Type B pancreatic cell (in vitro differentiated cells): ENCODE data around the gene GALNT10. TPM values are rescaled to one million over a fixed set of nuclear protein-coding genes. Genes with fewer than 3 reads are reported as not detected.
A peak's percentile ranks its signal among the peaks of the same experiment; 100 is the strongest.

Experiments
- DNase-seq: peaks from one replicate; pipeline ENCODE4 v3.0.0; 2021; ENCODE audit warnings: mixed read lengths; ENCODE audit not compliant: unreplicated experiment; ENCODE audit errors: extremely low spot score
- H3K27ac Mint-ChIP-seq: 2 replicates; pipeline ENCODE4 v1.8.0; 2021; ENCODE audit warnings: mild to moderate bottlenecking, mixed read lengths
- H3K27me3 Mint-ChIP-seq: 2 replicates; pipeline ENCODE4 v1.8.0; 2021; ENCODE audit warnings: mixed read lengths
- H3K36me3 Mint-ChIP-seq: 2 replicates; pipeline ENCODE4 v1.8.0; 2021; ENCODE audit warnings: mixed read lengths
- H3K4me1 Mint-ChIP-seq: one replicate; pipeline ENCODE4 v1.8.0; 2021; ENCODE audit warnings: mixed read lengths; ENCODE audit not compliant: unreplicated experiment
- H3K4me3 Mint-ChIP-seq: 2 replicates; pipeline ENCODE4 v1.8.0; 2021; ENCODE audit warnings: mild to moderate bottlenecking, mixed read lengths
- H3K9me3 Mint-ChIP-seq: 2 replicates; pipeline ENCODE4 v1.8.0; 2021; ENCODE audit warnings: mixed read lengths
- CTCF ChIP-seq: fragments of 200-600 bp; sonication (generic); conservative IDR thresholded peaks from 2 replicates; pipeline ENCODE4 v1.5.0; 2021; ENCODE audit warnings: antibody characterized with exemption, mild to moderate bottlenecking
- total RNA-seq: library from RNA; stranded (reverse); gene quantifications from 2 replicates; pipeline ENCODE4 v1.2.1, GENCODE V29; 2021; ENCODE audit warnings: low replicate concordance

The GALNT10 gene
- total RNA-seq, 1 donor from 2014 or later: 23.0 TPM

GRCh38 chr5:154375329-154376008, 184.9 kb downstream of the GALNT10 start:
- Mint-ChIP-seq H3K4me3 (no peak overlapping the region), H3K27ac (no peak overlapping the region), H3K9me3 (no peaks in the 10 kb centered on the region), H3K36me3 (peaks cover under 1% of the 10 kb centered on the region), H3K4me1 (peaks cover 22% of the 10 kb centered on the region), H3K27me3 (peaks cover 27% of the 10 kb centered on the region)
- TF ChIP-seq CTCF: no peak
- no peak for DNase-seq

DNA sequence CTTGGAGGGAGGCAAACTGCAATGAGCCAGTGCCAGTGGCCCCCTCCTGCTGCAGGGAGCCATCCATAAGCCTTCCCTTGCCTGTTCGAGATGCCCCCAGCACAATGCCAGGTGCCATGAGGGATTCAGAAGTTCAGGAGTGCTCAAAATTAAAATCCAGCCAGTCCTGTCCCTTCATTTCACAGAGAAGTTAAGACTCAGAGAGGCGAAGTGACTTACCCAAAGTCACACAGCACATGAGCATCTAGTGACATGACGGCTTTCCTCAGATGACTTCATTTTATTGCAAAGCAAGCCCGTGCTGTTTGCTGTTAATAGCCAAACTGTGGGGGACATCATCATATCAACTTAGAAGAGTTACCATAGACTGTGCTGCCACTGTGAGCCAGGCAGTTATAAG, 185.9 kb downstream of the GALNT10 start:
- Mint-ChIP-seq H3K4me1 (peaks cover 21% of the 10 kb centered on the region), H3K27me3 (peaks cover 25% of the 10 kb centered on the region), H3K9me3 (peaks cover 3% of the 10 kb centered on the region), H3K36me3 (peaks cover 8% of the 10 kb centered on the region), H3K27ac (no peak overlapping the region), H3K4me3 (no peak overlapping the region)
- TF ChIP-seq CTCF: no peak
- DNase-seq: no peak

DNA sequence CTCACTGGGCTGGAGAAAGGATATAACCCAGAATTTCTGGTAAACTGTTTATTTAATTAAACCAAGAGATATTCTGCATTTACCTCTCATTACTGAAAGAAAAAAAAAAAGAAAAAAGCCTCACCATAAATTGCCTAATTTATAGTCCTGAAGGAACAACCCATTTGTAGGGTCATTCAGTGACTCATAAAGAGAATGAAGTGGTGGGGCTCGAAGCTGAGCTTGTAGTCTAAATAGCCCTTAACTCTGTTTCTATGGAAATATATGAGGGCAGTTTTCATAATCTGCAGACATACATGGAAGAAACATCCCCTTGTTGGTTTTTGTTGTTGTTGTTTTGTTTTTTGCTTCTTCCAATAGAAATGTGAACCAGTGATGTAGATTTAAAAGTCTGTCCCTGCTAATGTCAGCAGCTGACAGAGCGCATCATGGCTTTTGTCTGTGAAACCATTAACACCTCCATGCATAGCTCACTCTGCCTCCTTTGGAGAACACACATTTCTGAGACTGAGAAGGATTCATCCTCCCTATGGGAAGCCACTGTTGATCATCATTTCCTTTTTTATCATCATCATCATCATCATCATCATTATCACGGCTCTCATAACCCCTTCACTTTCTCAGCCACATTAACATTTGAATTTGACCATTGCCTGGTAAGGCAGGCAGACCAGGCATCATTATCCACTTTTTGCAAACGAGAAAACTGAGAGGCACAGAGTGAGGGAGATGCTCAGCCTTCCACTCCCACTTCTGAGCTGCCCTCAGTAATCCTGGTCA, 187.4 kb downstream of the GALNT10 start:
- peaks cover 7% of the 10 kb centered on the region for H3K9me3 Mint-ChIP-seq
- H3K36me3 Mint-ChIP-seq: peaks cover 13% of the 10 kb centered on the region
- no peak overlapping the region for H3K27ac Mint-ChIP-seq
- DNase-seq: no peak
- no peak overlapping the region for H3K4me3 Mint-ChIP-seq
- peaks cover 21% of the 10 kb centered on the region for H3K4me1 Mint-ChIP-seq
- TF ChIP-seq CTCF: no peak
- H3K27me3 Mint-ChIP-seq: peaks cover 24% of the 10 kb centered on the region

DNA sequence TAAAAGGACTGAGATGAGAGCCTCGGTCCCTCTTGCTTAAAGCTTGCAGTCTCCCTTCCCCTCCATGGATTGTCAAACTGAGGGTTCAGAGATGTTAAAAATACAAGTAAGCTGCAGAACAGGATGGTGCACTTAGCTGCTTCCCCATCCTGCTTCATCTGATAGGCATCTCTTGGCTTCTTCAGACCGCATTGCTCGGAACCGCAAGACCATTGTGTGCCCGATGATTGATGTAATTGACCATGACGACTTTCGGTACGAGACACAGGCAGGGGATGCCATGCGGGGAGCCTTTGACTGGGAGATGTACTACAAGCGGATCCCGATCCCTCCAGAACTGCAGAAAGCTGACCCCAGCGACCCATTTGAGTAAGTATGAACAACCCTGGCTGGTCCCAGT, 189.7 kb downstream of the GALNT10 start:
- H3K27ac Mint-ChIP-seq: peak overlapping the region; percentile 34
- TF ChIP-seq CTCF: no peak
- peaks cover 22% of the 10 kb centered on the region for H3K4me1 Mint-ChIP-seq
- peaks cover 18% of the 10 kb centered on the region for H3K36me3 Mint-ChIP-seq
- H3K27me3 Mint-ChIP-seq: peaks cover 17% of the 10 kb centered on the region
- H3K9me3 Mint-ChIP-seq: peaks cover 7% of the 10 kb centered on the region
- no peak overlapping the region for H3K4me3 Mint-ChIP-seq
- DNase-seq: no peak

- Mint-ChIP-seq H3K27ac (no peak overlapping the region), H3K4me3 (no peak overlapping the region)
These were observed 194.1 kb downstream of the GALNT10 start for GRCh38 chr5:154384480-154385235.

More at GRCh38 chr5:154384480-154385235, 194.1 kb downstream of the GALNT10 start:
- Mint-ChIP-seq H3K9me3 (peaks cover 7% of the 10 kb centered on the region), H3K36me3 (peaks cover 21% of the 10 kb centered on the region), H3K4me1 (peaks cover 14% of the 10 kb centered on the region), H3K27me3 (peaks cover 11% of the 10 kb centered on the region)
- TF ChIP-seq CTCF: no peak
- no peak for DNase-seq
